Measurements from ENCODE around the gene TP53. TPM values are rescaled to one million over a fixed set of nuclear protein-coding genes. Genes with fewer than 3 reads are reported as not detected.

Gene TP53
- polyA plus RNA-seq, 1 of the 3 experiments (the other 2 are of a cell fraction) = 62.6 TPM

DNA sequence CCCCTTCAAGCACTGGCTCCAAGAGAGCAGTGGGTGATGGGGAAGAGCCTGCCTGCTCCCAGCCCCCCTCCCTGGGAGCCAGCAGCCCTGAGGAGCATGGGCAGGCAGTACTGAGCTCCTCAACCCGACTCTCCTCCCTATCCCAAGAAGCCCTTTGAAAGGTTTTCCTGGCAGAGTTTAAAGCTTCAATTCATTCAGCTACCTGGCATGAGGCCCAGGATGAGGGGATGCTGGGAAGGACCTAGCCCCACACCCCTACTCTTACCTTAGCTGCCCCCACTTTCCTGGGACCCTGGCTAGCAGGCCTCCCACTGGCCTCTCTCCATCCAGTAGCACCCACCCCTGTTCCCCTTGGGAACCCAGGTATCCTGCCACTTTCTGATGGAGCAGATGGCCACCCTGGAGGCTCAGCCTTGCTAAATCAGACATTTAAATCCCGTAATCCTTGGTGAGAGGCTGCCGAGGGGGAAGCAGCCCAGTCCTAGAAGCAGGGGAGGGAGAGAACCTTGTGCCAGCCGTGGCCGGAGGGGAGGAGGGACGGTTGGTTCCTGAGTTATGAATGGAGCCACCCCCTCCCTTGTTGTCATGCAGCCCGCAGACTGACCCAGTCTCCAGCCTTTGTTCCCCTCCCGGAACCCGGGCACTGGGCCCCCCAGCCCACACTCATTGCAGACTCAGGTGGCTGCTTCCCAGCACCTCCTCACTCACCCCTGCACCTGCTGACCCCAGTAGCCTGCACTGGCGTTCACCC, 19.5 kb downstream of the TP53 start:
- H3K9me3 ChIP-seq = no peaks in the 10 kb centered on the region

More for the DNA sequence above, 19.5 kb downstream of the TP53 start:
- Histone ChIP-seq H3K4me2 (no peak overlapping the region), H3K27ac (ENCODE audit: low read depth in 2 of 2, low read length in 1 of 2) (no peak overlapping the region), H3F3A (replicated peaks; ENCODE audit: insufficient read depth) (peaks cover 5% of the 10 kb centered on the region), H4K20me1 (ENCODE audit: insufficient read depth) (no peaks in the 10 kb centered on the region), H3K4me3 (ENCODE audit: low read depth in 2 of 2, low read length in 1 of 2) (no peak overlapping the region), H3K4me1 (ENCODE audit: control insufficient read depth in 1 of 2, insufficient read depth in 2 of 2, low read depth in 1 of 2, low read length in 1 of 2) (no peaks in the 10 kb centered on the region), H3K36me3 (replicated peaks in 1 of 2; ENCODE audit: control insufficient read depth in 1 of 2, insufficient read depth in 2 of 2, low read length in 1 of 2) (peaks cover 23 to 25% of the 10 kb centered on the region in 2 experiments), H3K27me3 (ENCODE audit: insufficient read depth) (no peaks in the 10 kb centered on the region), H3K79me2 (ENCODE audit: insufficient read depth) (no peaks in the 10 kb centered on the region), H3K9ac (no peak overlapping the region), H3K9me2 (no peaks in the 10 kb centered on the region), H2AFZ (ENCODE audit: low read depth) (no peak overlapping the region)
- DNase-seq = no peak
- WGBS (ENCODE audit: low lambda C conversion rate) = 95% methylated on average over 8 of the region's 10 CpGs
- POLR2A ChIA-PET = interaction anchor here (0.6 to 1.0 kb wide), 4 partner anchors 11 to 305 kb away, joined by 3 to 4 read pairs (median 3); no protein-coding TSS in a partner anchor
- CTCF ChIA-PET = interaction anchor here (0.7 to 1.1 kb wide), 2 partner anchors 9 to 262 kb away, joined by 3 read pairs; no protein-coding TSS in a partner anchor
- TF ChIP-seq NRF1 (IDR thresholded peaks at IDR 0.05; ENCODE audit: low read depth, low read length) (no peak), SMC3 (IDR thresholded peaks at IDR 0.05; ENCODE audit: low read depth, low read length) (no peak), MXI1 (IDR thresholded peaks at IDR 0.05; ENCODE audit: low read depth, low read length) (no peak), JUND (IDR thresholded peaks at IDR 0.05) (no peak), TCF12 (IDR thresholded peaks at IDR 0.05) (no peak), FOXJ3 (CRISPR knock-in tag; IDR thresholded peaks at IDR 0.05) (no peak), POLR2AphosphoS5 (IDR thresholded peaks at IDR 0.05; ENCODE audit: low read depth, low read length) (no peak), MEF2A (IDR thresholded peaks at IDR 0.05; ENCODE audit: borderline replicate concordance, low read depth) (no peak), YY1 (IDR thresholded peaks at IDR 0.05; ENCODE audit: low read depth) (no peak), CHD2 (IDR thresholded peaks at IDR 0.05; ENCODE audit: low read length, partially characterized antibody) (no peak), GATA2 (CRISPR knock-in tag; IDR thresholded peaks at IDR 0.05) (no peak), RFX5 (IDR thresholded peaks at IDR 0.05; ENCODE audit: low read length) (no peak), SIN3A (IDR thresholded peaks at IDR 0.05; ENCODE audit: borderline replicate concordance, low read depth, low read length) (no peak), TAF1 (IDR thresholded peaks at IDR 0.05; ENCODE audit: borderline replicate concordance, low read depth, low read length) (no peak)
- TF ChIP-seq, protein P1, sequence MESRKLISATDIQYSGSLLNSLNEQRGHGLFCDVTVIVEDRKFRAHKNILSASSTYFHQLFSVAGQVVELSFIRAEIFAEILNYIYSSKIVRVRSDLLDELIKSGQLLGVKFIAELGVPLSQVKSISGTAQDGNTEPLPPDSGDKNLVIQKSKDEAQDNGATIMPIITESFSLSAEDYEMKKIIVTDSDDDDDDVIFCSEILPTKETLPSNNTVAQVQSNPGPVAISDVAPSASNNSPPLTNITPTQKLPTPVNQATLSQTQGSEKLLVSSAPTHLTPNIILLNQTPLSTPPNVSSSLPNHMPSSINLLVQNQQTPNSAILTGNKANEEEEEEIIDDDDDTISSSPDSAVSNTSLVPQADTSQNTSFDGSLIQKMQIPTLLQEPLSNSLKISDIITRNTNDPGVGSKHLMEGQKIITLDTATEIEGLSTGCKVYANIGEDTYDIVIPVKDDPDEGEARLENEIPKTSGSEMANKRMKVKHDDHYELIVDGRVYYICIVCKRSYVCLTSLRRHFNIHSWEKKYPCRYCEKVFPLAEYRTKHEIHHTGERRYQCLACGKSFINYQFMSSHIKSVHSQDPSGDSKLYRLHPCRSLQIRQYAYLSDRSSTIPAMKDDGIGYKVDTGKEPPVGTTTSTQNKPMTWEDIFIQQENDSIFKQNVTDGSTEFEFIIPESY (IDR thresholded peaks at IDR 0.05; ENCODE audit: borderline replicate concordance, low read depth) = no peak
- TF ChIP-seq, protein P2, sequence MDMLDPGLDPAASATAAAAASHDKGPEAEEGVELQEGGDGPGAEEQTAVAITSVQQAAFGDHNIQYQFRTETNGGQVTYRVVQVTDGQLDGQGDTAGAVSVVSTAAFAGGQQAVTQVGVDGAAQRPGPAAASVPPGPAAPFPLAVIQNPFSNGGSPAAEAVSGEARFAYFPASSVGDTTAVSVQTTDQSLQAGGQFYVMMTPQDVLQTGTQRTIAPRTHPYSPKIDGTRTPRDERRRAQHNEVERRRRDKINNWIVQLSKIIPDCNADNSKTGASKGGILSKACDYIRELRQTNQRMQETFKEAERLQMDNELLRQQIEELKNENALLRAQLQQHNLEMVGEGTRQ (IDR thresholded peaks at IDR 0.05; ENCODE audit: borderline replicate concordance, low read depth, low read length) = no peak
- TF ChIP-seq, protein P3, sequence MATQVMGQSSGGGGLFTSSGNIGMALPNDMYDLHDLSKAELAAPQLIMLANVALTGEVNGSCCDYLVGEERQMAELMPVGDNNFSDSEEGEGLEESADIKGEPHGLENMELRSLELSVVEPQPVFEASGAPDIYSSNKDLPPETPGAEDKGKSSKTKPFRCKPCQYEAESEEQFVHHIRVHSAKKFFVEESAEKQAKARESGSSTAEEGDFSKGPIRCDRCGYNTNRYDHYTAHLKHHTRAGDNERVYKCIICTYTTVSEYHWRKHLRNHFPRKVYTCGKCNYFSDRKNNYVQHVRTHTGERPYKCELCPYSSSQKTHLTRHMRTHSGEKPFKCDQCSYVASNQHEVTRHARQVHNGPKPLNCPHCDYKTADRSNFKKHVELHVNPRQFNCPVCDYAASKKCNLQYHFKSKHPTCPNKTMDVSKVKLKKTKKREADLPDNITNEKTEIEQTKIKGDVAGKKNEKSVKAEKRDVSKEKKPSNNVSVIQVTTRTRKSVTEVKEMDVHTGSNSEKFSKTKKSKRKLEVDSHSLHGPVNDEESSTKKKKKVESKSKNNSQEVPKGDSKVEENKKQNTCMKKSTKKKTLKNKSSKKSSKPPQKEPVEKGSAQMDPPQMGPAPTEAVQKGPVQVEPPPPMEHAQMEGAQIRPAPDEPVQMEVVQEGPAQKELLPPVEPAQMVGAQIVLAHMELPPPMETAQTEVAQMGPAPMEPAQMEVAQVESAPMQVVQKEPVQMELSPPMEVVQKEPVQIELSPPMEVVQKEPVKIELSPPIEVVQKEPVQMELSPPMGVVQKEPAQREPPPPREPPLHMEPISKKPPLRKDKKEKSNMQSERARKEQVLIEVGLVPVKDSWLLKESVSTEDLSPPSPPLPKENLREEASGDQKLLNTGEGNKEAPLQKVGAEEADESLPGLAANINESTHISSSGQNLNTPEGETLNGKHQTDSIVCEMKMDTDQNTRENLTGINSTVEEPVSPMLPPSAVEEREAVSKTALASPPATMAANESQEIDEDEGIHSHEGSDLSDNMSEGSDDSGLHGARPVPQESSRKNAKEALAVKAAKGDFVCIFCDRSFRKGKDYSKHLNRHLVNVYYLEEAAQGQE (IDR thresholded peaks at IDR 0.05; ENCODE audit: low read depth, low read length) = no peak
- TF ChIP-seq, protein P4, sequence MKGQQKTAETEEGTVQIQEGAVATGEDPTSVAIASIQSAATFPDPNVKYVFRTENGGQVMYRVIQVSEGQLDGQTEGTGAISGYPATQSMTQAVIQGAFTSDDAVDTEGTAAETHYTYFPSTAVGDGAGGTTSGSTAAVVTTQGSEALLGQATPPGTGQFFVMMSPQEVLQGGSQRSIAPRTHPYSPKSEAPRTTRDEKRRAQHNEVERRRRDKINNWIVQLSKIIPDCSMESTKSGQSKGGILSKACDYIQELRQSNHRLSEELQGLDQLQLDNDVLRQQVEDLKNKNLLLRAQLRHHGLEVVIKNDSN (IDR thresholded peaks at IDR 0.05; ENCODE audit: borderline replicate concordance, low read depth) = no peak

Measured in SK-N-SH (cell line).